ENCODE results near the gene PSMG4.

PSMG4 gene

GRCh38 chr6:3289664-3290055 is 30.9 kb downstream of the PSMG4 start:
- H3K9me3 ChIP-seq (ENCODE audit: control insufficient read depth, low read length), result no peaks in the 10 kb centered on the region
- H3K4me1 ChIP-seq (ENCODE audit: control insufficient read depth, insufficient read depth, low read length), result no peaks in the 10 kb centered on the region
- 92% methylated on average over 7 of the region's 7 CpGs for WGBS, 2 experiments
- no peaks in the 10 kb centered on the region for H3K27me3 ChIP-seq (ENCODE audit: control insufficient read depth, insufficient read depth, low read length, poor library complexity, severe bottlenecking)
- no peak overlapping the region for H3K27ac ChIP-seq (ENCODE audit: insufficient read depth, low read depth, low read length, poor library complexity, severe bottlenecking)
- no peaks in the 10 kb centered on the region for H3K36me3 ChIP-seq (ENCODE audit: control insufficient read depth, insufficient read depth, low read length)
- H3K4me3 ChIP-seq (ENCODE audit: insufficient read depth, low read depth, low read length), result no peak overlapping the region

- 95 to 96% methylated on average over 15 of the region's 15 CpGs for WGBS, 2 experiments
- Histone ChIP-seq H3K27ac (ENCODE audit: insufficient read depth, low read depth, low read length, poor library complexity, severe bottlenecking) (no peak overlapping the region), H3K9me3 (ENCODE audit: control insufficient read depth, low read length) (no peaks in the 10 kb centered on the region), H3K4me3 (ENCODE audit: insufficient read depth, low read depth, low read length) (no peak overlapping the region), H3K27me3 (ENCODE audit: control insufficient read depth, insufficient read depth, low read length, poor library complexity, severe bottlenecking) (no peaks in the 10 kb centered on the region), H3K4me1 (ENCODE audit: control insufficient read depth, insufficient read depth, low read length) (peaks cover 5% of the 10 kb centered on the region), H3K36me3 (ENCODE audit: control insufficient read depth, insufficient read depth, low read length) (no peaks in the 10 kb centered on the region)
Measured at GRCh38 chr6:3290149-3290930, 31.6 kb downstream of the PSMG4 start.

- Histone ChIP-seq H3K4me3 (ENCODE audit: insufficient read depth, low read depth, low read length) (no peak overlapping the region), H3K4me1 (ENCODE audit: control insufficient read depth, insufficient read depth, low read length) (peaks cover 9% of the 10 kb centered on the region), H3K9me3 (ENCODE audit: control insufficient read depth, low read length) (no peaks in the 10 kb centered on the region), H3K27ac (ENCODE audit: insufficient read depth, low read depth, low read length, poor library complexity, severe bottlenecking) (no peak overlapping the region), H3K27me3 (ENCODE audit: control insufficient read depth, insufficient read depth, low read length, poor library complexity, severe bottlenecking) (no peaks in the 10 kb centered on the region), H3K36me3 (ENCODE audit: control insufficient read depth, insufficient read depth, low read length) (no peaks in the 10 kb centered on the region)
- 91 to 95% methylated on average over 11 of the region's 11 CpGs for WGBS, 2 experiments
Measured at GRCh38 chr6:3290931-3291211, 32.1 kb downstream of the PSMG4 start.

- WGBS, 2 experiments, result 94 to 100% methylated on average over 4 of the region's 4 CpGs
- no peaks in the 10 kb centered on the region for H3K9me3 ChIP-seq (ENCODE audit: control insufficient read depth, low read length)
Measured at GRCh38 chr6:3291346-3291745, 32.6 kb downstream of the PSMG4 start.

GRCh38 chr6:3291987-3292386 is 33.2 kb downstream of the PSMG4 start:
- no peaks in the 10 kb centered on the region for H3K36me3 ChIP-seq (ENCODE audit: control insufficient read depth, insufficient read depth, low read length)
- WGBS, 2 experiments, result 94 to 95% methylated on average over 7 of the region's 7 CpGs

More at GRCh38 chr6:3291346-3291745, 32.6 kb downstream of the PSMG4 start:
- Histone ChIP-seq H3K27me3 (ENCODE audit: control insufficient read depth, insufficient read depth, low read length, poor library complexity, severe bottlenecking) (no peaks in the 10 kb centered on the region), H3K4me1 (ENCODE audit: control insufficient read depth, insufficient read depth, low read length) (peaks cover 9% of the 10 kb centered on the region), H3K4me3 (ENCODE audit: insufficient read depth, low read depth, low read length) (no peak overlapping the region), H3K27ac (ENCODE audit: insufficient read depth, low read depth, low read length, poor library complexity, severe bottlenecking) (no peak overlapping the region), H3K36me3 (ENCODE audit: control insufficient read depth, insufficient read depth, low read length) (no peaks in the 10 kb centered on the region)

GRCh38 chr6:3292431-3293197 is 33.9 kb downstream of the PSMG4 start:
- Histone ChIP-seq H3K4me3 (ENCODE audit: insufficient read depth, low read depth, low read length) (no peak overlapping the region), H3K27me3 (ENCODE audit: control insufficient read depth, insufficient read depth, low read length, poor library complexity, severe bottlenecking) (no peaks in the 10 kb centered on the region), H3K27ac (ENCODE audit: insufficient read depth, low read depth, low read length, poor library complexity, severe bottlenecking) (no peak overlapping the region), H3K36me3 (ENCODE audit: control insufficient read depth, insufficient read depth, low read length) (no peaks in the 10 kb centered on the region), H3K4me1 (ENCODE audit: control insufficient read depth, insufficient read depth, low read length) (peaks cover 9% of the 10 kb centered on the region), H3K9me3 (ENCODE audit: control insufficient read depth, low read length) (no peaks in the 10 kb centered on the region)
- 95 to 97% methylated on average over 32 of the region's 32 CpGs for WGBS, 2 experiments

More at GRCh38 chr6:3291987-3292386, 33.2 kb downstream of the PSMG4 start:
- Histone ChIP-seq H3K9me3 (ENCODE audit: control insufficient read depth, low read length) (no peaks in the 10 kb centered on the region), H3K4me1 (ENCODE audit: control insufficient read depth, insufficient read depth, low read length) (peaks cover 9% of the 10 kb centered on the region), H3K4me3 (ENCODE audit: insufficient read depth, low read depth, low read length) (no peak overlapping the region), H3K27me3 (ENCODE audit: control insufficient read depth, insufficient read depth, low read length, poor library complexity, severe bottlenecking) (no peaks in the 10 kb centered on the region), H3K27ac (ENCODE audit: insufficient read depth, low read depth, low read length, poor library complexity, severe bottlenecking) (no peak overlapping the region)

DNA sequence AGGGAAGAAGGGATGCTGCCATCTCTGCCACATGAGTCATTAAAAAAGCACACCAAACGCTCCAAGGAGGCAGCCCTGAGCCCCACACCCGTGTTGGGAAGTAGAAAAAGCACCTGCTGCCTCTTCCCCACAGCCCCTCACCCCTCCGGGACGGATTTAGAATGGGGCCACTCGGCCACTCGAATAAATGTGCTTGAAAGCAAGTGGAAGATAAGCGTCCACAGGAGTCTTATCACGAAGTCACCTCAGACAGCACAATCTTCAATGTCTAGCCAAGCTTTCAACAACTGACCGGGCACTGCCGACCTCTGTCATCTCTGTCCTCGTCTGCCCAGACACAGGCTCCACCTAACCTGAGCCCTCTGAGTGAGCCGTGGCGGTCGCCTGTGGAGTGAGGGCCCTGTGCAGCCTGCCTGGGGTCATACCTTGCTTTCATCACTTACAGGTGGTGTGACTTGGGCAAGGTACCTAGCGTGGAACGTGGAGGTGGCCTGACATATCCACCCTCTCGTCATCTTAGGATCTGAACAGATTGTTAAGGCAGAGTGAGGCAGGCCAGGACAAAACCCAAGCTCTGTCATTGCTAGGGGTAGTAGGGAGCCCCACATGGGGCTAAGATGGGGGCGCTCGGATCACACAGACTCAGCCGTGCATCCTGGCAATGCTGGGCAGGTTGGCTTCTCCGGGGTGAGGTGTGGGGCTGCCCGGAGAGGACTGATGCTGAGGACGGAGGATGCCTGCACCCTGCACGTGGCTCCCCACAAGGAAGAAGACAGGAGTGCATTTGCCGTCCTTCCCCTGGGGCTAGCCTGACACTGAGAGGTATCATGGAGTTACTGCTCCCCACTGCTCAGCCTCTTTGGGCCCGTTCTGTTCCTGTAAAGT is 34.8 kb downstream of the PSMG4 start:
- no peaks in the 10 kb centered on the region for H3K27me3 ChIP-seq (ENCODE audit: control insufficient read depth, insufficient read depth, low read length, poor library complexity, severe bottlenecking)
- WGBS, 2 experiments, result 94 to 95% methylated on average over 26 of the region's 26 CpGs
- no peaks in the 10 kb centered on the region for H3K9me3 ChIP-seq (ENCODE audit: control insufficient read depth, low read length)
- no peaks in the 10 kb centered on the region for H3K36me3 ChIP-seq (ENCODE audit: control insufficient read depth, insufficient read depth, low read length)
- peaks cover 9% of the 10 kb centered on the region for H3K4me1 ChIP-seq (ENCODE audit: control insufficient read depth, insufficient read depth, low read length)
- H3K27ac ChIP-seq (ENCODE audit: insufficient read depth, low read depth, low read length, poor library complexity, severe bottlenecking), result no peak overlapping the region
- no peak overlapping the region for H3K4me3 ChIP-seq (ENCODE audit: insufficient read depth, low read depth, low read length)

DNA sequence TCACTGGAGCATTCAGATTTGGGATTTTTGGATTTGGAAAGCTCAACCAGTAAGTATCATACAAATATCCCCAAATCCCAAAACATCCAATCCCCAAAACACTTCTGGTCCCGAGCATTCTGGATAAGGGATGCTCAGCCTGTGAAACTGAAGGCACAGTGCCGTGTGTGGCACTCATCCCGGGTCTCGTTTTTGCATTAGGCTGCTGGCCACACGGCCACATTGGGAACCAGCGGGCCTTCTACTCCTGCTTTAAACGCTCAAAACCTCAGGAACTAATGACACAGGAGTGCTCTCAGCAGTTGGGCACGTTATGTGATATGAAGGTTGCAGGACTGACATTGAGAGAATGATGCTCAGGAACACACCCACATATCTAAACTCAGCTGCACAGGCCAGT is 35.6 kb downstream of the PSMG4 start:
- H3K27ac ChIP-seq (ENCODE audit: insufficient read depth, low read depth, low read length, poor library complexity, severe bottlenecking), result no peak overlapping the region
- H3K27me3 ChIP-seq (ENCODE audit: control insufficient read depth, insufficient read depth, low read length, poor library complexity, severe bottlenecking), result no peaks in the 10 kb centered on the region
- no peaks in the 10 kb centered on the region for H3K9me3 ChIP-seq (ENCODE audit: control insufficient read depth, low read length)
- no peak overlapping the region for H3K4me3 ChIP-seq (ENCODE audit: insufficient read depth, low read depth, low read length)
- H3K4me1 ChIP-seq (ENCODE audit: control insufficient read depth, insufficient read depth, low read length), result peaks cover 9% of the 10 kb centered on the region
- no peaks in the 10 kb centered on the region for H3K36me3 ChIP-seq (ENCODE audit: control insufficient read depth, insufficient read depth, low read length)
- WGBS, 2 experiments, result 95% methylated on average over 8 of the region's 8 CpGs

DNA sequence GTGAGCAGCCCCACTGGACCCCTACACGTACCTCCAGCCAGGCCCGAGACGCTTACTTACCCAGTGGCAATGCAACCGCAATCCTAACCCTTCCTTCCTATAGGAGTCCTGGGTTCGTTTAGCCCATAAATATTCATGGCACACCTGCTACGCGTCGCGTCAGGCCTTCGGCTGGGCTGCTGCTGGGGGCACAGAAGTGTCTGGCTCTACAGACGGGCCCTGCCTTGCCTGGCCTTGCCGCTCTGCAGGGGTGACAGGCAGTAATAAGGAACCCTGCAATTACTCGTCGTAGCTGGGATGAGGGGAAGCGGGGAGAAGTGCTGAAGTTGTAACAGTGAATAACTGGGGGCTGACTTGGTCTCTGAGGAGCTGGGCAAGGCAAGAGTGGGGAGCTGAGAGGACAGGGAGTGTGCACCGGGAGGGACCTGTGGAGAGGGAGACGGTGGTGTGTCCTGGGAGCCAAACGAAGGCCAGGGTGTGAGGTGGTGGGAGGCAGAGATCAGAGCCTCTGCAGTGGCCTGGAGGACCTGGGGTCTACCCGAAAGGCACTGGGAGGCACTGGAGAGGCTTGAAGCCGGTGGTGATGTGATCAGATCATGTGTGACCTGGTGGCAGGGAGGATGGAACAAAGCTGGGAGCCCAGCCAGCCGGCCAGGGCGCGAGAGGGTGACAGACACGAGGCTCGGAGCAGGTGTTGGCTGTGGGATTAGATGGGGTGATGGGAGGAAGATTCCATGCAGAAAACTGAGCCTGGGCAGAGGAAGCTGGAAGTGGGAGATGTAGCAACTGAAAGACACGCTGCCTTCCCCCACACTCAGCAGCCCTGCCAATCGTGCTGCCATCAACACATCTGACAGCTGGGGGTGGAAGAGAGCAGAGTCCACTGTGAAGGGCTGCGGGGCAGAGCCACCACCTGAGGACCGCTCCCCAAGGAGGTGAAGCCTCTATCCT is 36.4 kb downstream of the PSMG4 start:
- Histone ChIP-seq H3K4me1 (ENCODE audit: control insufficient read depth, insufficient read depth, low read length) (peaks cover 9% of the 10 kb centered on the region), H3K4me3 (ENCODE audit: insufficient read depth, low read depth, low read length) (no peak overlapping the region), H3K27me3 (ENCODE audit: control insufficient read depth, insufficient read depth, low read length, poor library complexity, severe bottlenecking) (no peaks in the 10 kb centered on the region), H3K36me3 (ENCODE audit: control insufficient read depth, insufficient read depth, low read length) (no peaks in the 10 kb centered on the region), H3K27ac (ENCODE audit: insufficient read depth, low read depth, low read length, poor library complexity, severe bottlenecking) (no peak overlapping the region), H3K9me3 (ENCODE audit: control insufficient read depth, low read length) (no peaks in the 10 kb centered on the region)
- 82 to 83% methylated on average over 29 of the region's 29 CpGs for WGBS, 2 experiments

Measured in ectodermal cell (in vitro differentiated cells).